Esophagus muscularis mucosa (tissue), 4 donors: Measurements from ENCODE around the gene AMDHD1. TPM values are rescaled to one million over a fixed set of nuclear protein-coding genes. Genes with fewer than 3 reads are reported as not detected.

Source experiments
- DNase-seq: peaks from one replicate; pipeline ENCODE4 v3.0.0-alpha.2; 2017; ENCODE audit errors: extremely low spot score
- H3K27ac ChIP-seq, 4 donors: fragments of 200-600 bp; sonication (generic); replicated peaks in 1 of 4; 1 replicate in 3 of 4; 2 replicates in 1 of 4; pipeline ENCODE4 v1.5.1; 2016 to 2019; ENCODE audit warnings: mild to moderate bottlenecking in 1 of 4
- H3K27me3 ChIP-seq, 4 donors: fragments of 200-600 bp; sonication (generic); one replicate each; pipeline versions ENCODE4 v1.5.1 to v1.6.0; 2016 to 2019
- H3K36me3 ChIP-seq, 4 donors: fragments of 200-600 bp; sonication (generic); one replicate each; pipeline ENCODE4 v1.5.1; 2016 to 2019
- H3K4me1 ChIP-seq, 4 donors: fragments of 200-600 bp; sonication (generic); one replicate each; pipeline ENCODE4 v1.5.1; 2016 to 2019
- H3K4me3 ChIP-seq, 4 donors: fragments of 200-600 bp; sonication (generic); 1 replicate in 2 of 4; 2 replicates in 2 of 4; pipeline ENCODE4 v1.5.1; 2016 to 2019; ENCODE audit warnings: mild to moderate bottlenecking in 4 of 4, moderate library complexity in 1 of 4
- H3K9me3 ChIP-seq, 4 donors: fragments of 200-600 bp; sonication (generic); 1 replicate in 3 of 4; 2 replicates in 1 of 4; pipeline ENCODE4 v1.5.1; 2016 to 2019
- EP300 ChIP-seq: sonication (generic); formaldehyde crosslinking; IDR thresholded peaks from one replicate; pipeline ENCODE4 v1.6.1; 2017; ENCODE audit warnings: antibody characterized with exemption
- POLR2A ChIP-seq: fragments of 450-650 bp; IDR thresholded peaks from one replicate; pipeline ENCODE4 v1.6.1; 2017; ENCODE audit warnings: antibody characterized with exemption, moderate library complexity, mild to moderate bottlenecking, low read depth
- POLR2AphosphoS5 ChIP-seq, 2 donors: sonication (generic); formaldehyde crosslinking; IDR thresholded peaks; one replicate each; pipeline ENCODE4 v1.6.1; 2017; ENCODE audit warnings: antibody characterized with exemption in 2 of 2
- WGBS: methylation state at CpG from one replicate; pipeline ENCODE4 v1.1.5; 2018; 5-methylcytosine and 5-hydroxymethylcytosine counted together
- intact Hi-C: fragments of 100-400 bp; cut with DNase I; formaldehyde crosslinking; loops from one replicate; pipeline ENCODE4 v1.15.1; 2023
- total RNA-seq, 4 donors: library from RNA; depleted of rRNA; stranded (reverse); fragments of >200 nt; gene quantifications; one replicate each; pipeline versions ENCODE4 v1.1.0 to v1.2.1, GENCODE V29; 2016
- TF ChIP-seq, protein P1 (sequence below), 3 experiments: fragments of 200-600 bp in 2 of 3; fragments of 450-650 bp in 1 of 3; sonication (generic) in 2 of 3; IDR thresholded peaks; one replicate each; pipeline ENCODE4 v1.5.1; 2017 to 2019; ENCODE audit warnings: antibody characterized with exemption in 3 of 3, mild to moderate bottlenecking in 2 of 3, moderate library complexity in 1 of 3

Gene AMDHD1
- total RNA-seq, 4 donors from 2014 or later: 0.17 to 0.66 (median 0.52) TPM; not detected in 1

DNA sequence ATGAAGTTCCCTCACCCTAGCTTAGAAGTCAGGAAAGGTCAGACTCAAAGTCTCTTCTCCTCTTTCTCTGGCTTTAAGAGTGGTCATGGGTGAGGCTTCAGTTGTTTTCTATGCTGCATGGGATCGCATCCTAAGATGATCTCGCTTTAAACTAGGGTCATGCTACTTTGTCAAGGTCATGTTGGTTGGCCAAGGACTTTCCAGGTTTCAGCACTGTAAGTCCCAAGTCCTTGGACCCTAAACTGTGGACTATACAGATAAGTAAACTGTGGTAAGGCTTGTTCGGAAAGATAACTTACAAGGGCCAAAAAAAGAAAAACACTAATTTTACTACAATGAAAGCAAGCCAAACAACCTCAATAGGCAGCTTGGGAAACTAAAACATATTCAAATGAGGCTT lies 35.6 kb downstream of the AMDHD1 start:
- H3K36me3 ChIP-seq: no peaks in the 10 kb centered on the region
- H3K4me1 ChIP-seq: no peaks in the 10 kb centered on the region
- 98% methylated on average over 3 of the region's 3 CpGs for WGBS
- TF ChIP-seq POLR2AphosphoS5 (IDR thresholded peaks at IDR 0.05) (no peak), POLR2A (no peak), EP300 (no peak)
- TF ChIP-seq, protein P1, sequence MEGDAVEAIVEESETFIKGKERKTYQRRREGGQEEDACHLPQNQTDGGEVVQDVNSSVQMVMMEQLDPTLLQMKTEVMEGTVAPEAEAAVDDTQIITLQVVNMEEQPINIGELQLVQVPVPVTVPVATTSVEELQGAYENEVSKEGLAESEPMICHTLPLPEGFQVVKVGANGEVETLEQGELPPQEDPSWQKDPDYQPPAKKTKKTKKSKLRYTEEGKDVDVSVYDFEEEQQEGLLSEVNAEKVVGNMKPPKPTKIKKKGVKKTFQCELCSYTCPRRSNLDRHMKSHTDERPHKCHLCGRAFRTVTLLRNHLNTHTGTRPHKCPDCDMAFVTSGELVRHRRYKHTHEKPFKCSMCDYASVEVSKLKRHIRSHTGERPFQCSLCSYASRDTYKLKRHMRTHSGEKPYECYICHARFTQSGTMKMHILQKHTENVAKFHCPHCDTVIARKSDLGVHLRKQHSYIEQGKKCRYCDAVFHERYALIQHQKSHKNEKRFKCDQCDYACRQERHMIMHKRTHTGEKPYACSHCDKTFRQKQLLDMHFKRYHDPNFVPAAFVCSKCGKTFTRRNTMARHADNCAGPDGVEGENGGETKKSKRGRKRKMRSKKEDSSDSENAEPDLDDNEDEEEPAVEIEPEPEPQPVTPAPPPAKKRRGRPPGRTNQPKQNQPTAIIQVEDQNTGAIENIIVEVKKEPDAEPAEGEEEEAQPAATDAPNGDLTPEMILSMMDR (IDR thresholded peaks at IDR 0.05): no peak
- no peaks in the 10 kb centered on the region for H3K27me3 ChIP-seq
- intact Hi-C loops: no loop called here
- no peaks in the 10 kb centered on the region for H3K9me3 ChIP-seq
- DNase-seq: no peak
- H3K27ac ChIP-seq: no peak overlapping the region
- no peak overlapping the region for H3K4me3 ChIP-seq

- intact Hi-C loops: no loop called here
- TF ChIP-seq POLR2A (no peak), EP300 (no peak), POLR2AphosphoS5 (IDR thresholded peaks at IDR 0.05) (no peak)
- TF ChIP-seq, protein P1 (IDR thresholded peaks at IDR 0.05): no peak
- Histone ChIP-seq H3K36me3 (no peaks in the 10 kb centered on the region), H3K4me3 (no peak overlapping the region), H3K4me1 (no peaks in the 10 kb centered on the region), H3K27ac (no peak overlapping the region), H3K9me3 (no peaks in the 10 kb centered on the region), H3K27me3 (no peaks in the 10 kb centered on the region)
- peak; percentile 57 for DNase-seq
- WGBS: 89% methylated on average over 5 of the region's 5 CpGs
Measured at GRCh38 chr12:95980437-95980836, 37.3 kb downstream of the AMDHD1 start.

DNA sequence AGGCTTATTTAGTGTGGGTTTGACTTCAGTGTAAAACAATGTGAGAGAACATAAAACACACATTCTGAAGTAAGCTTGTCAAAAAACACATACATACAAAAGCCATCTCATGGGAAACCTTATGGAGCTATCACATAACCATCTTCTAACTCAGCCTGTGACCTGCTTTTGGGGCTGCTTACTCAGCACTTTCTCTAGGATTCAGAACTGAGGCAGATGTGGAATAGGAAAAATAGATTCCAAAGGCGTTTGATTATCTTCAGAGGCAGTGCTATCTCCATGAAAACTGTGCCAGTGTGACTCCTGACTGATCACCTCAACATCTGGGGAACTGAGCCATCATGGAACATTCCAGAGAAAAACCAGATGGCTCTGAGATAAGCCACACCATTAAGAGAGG lies 39.5 kb downstream of the AMDHD1 start:
- Histone ChIP-seq H3K9me3 (no peaks in the 10 kb centered on the region), H3K36me3 (no peaks in the 10 kb centered on the region), H3K27me3 (no peaks in the 10 kb centered on the region), H3K4me3 (no peak overlapping the region), H3K4me1 (no peaks in the 10 kb centered on the region), H3K27ac (no peak overlapping the region)
- 62% methylated on average over 1 of the region's 1 CpG for WGBS
- no peak for TF ChIP-seq POLR2A
- no peak for TF ChIP-seq EP300
- TF ChIP-seq POLR2AphosphoS5 (IDR thresholded peaks at IDR 0.05): no peak
- TF ChIP-seq, protein P1 (IDR thresholded peaks at IDR 0.05): no peak
- DNase-seq: peak; percentile 62
- intact Hi-C loops: no loop called here

DNA sequence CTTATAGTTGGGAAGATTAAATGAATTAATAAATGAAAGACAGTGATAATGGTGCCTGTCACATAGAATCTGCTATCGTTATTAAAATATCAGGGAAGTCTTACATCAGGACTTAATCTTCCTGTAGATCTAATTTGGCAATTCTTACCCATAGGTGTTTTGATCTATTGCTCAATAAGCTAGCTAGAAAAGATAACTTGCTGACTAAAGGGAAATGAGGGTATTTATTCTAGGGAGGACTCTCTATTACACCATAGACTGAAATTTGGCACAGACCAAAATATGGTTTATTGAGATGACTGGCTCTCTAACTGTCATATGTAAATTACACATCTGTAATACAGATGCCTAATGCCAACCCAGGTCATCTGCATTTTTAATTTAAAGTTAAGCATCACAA lies 41.6 kb downstream of the AMDHD1 start:
- intact Hi-C loops: no loop called here
- H3K36me3 ChIP-seq: no peaks in the 10 kb centered on the region
- no peaks in the 10 kb centered on the region for H3K4me1 ChIP-seq
- no peaks in the 10 kb centered on the region for H3K27me3 ChIP-seq
- TF ChIP-seq EP300 (no peak), POLR2AphosphoS5 (IDR thresholded peaks at IDR 0.05) (no peak), POLR2A (no peak)
- TF ChIP-seq, protein P1 (IDR thresholded peaks at IDR 0.05): no peak
- no peak overlapping the region for H3K4me3 ChIP-seq
- no peaks in the 10 kb centered on the region for H3K9me3 ChIP-seq
- no peak overlapping the region for H3K27ac ChIP-seq
- DNase-seq: no peak
- 93% methylated on average over 1 of the region's 1 CpG for WGBS
